Renal pelvis (tissue), 12 donors: ENCODE measurements around the gene RAB5IF. TPM values are rescaled to one million over a fixed set of nuclear protein-coding genes. Genes with fewer than 3 reads are reported as not detected.
"Not testable (repeated sequence)": the region's sequence is repeated elsewhere in the genome, so short reads cannot be mapped to it uniquely, and the experiment has no call there.

Experiments used
- DNase-seq: peaks from one replicate; pipeline ENCODE4 v3.0.0-alpha.2; 2013
- long read RNA-seq, 16 experiments: transcript quantifications; one replicate each; lab custom pipeline, GENCODE V29; 2026
- polyA plus RNA-seq, 3 donors: library from polyadenylated mRNA; unstranded; fragments of 120-200 nt; gene quantifications; one replicate each; pipeline ENCODE4 v1.2.1, GENCODE V29; 2013; ENCODE audit not compliant: insufficient read length in 3 of 3

RAB5IF gene
- polyA plus RNA-seq, result 10 to 100 TPM; 59.8 to 77.0 (median 62.9) TPM
- long read RNA-seq, donor 1, transcript RAB5IF-202 (4 exons, 1,114 nt), result major isoform, 43 of 57 reads
- long read RNA-seq, donor 1, partial matches to known transcripts, result 7 of 57 reads
- long read RNA-seq, donor 1, other reads (novel, unspliced or antisense), result 0 of 57 reads
- long read RNA-seq, donor 2, transcript RAB5IF-202 (4 exons, 1,114 nt), result major isoform, 55 of 62 reads
- long read RNA-seq, donor 2, partial matches to known transcripts, result 0 of 62 reads
- long read RNA-seq, donor 2, other reads (novel, unspliced or antisense), result 0 of 62 reads
- long read RNA-seq, donor 3, transcript RAB5IF-202 (4 exons, 1,114 nt), result major isoform, 49 of 53 reads
- long read RNA-seq, donor 3, partial matches to known transcripts, result 0 of 53 reads
- long read RNA-seq, donor 3, other reads (novel, unspliced or antisense), result 0 of 53 reads
- long read RNA-seq, donor 4, transcript RAB5IF-201 (3 exons, 896 nt), result minor isoform, 6 of 79 reads
- long read RNA-seq, donor 4, transcript RAB5IF-202 (4 exons, 1,114 nt), result major isoform, 68 of 79 reads
- long read RNA-seq, donor 4, partial matches to known transcripts, result 0 of 79 reads
- long read RNA-seq, donor 4, other reads (novel, unspliced or antisense), result 0 of 79 reads
- long read RNA-seq, donor 5, transcript RAB5IF-202 (4 exons, 1,114 nt), result major isoform, 29 of 36 reads
- long read RNA-seq, donor 5, partial matches to known transcripts, result 0 of 36 reads
- long read RNA-seq, donor 5, other reads (novel, unspliced or antisense), result 0 of 36 reads
- long read RNA-seq, donor 6, transcript RAB5IF-202 (4 exons, 1,114 nt), result major isoform, 37 of 41 reads
- long read RNA-seq, donor 6, partial matches to known transcripts, result 0 of 41 reads
- long read RNA-seq, donor 6, other reads (novel, unspliced or antisense), result 0 of 41 reads
- long read RNA-seq, donor 7, transcript RAB5IF-201 (3 exons, 896 nt), result minor isoform, 6 of 102 reads
- long read RNA-seq, donor 7, transcript RAB5IF-202 (4 exons, 1,114 nt), result major isoform, 71 of 102 reads
- long read RNA-seq, donor 7, partial matches to known transcripts, result 22 of 102 reads
- long read RNA-seq, donor 7, other reads (novel, unspliced or antisense), result 0 of 102 reads
- long read RNA-seq, donor 8, transcript RAB5IF-202 (4 exons, 1,114 nt), result major isoform, 17 of 19 reads
- long read RNA-seq, donor 8, partial matches to known transcripts, result 0 of 19 reads
- long read RNA-seq, donor 8, other reads (novel, unspliced or antisense), result 0 of 19 reads
- long read RNA-seq, donor 9, transcript RAB5IF-202 (4 exons, 1,114 nt), result major isoform, 59 of 71 reads
- long read RNA-seq, donor 9, transcript RAB5IF-201 (3 exons, 896 nt), result minor isoform, 5 of 71 reads
- long read RNA-seq, donor 9, partial matches to known transcripts, result 0 of 71 reads
- long read RNA-seq, donor 9, other reads (novel, unspliced or antisense), result 0 of 71 reads
- long read RNA-seq, donor 10, transcript RAB5IF-202 (4 exons, 1,114 nt), result major isoform, 38 of 40 reads
- long read RNA-seq, donor 10, partial matches to known transcripts, result 0 of 40 reads
- long read RNA-seq, donor 10, other reads (novel, unspliced or antisense), result 0 of 40 reads
- long read RNA-seq, donor 11, transcript RAB5IF-202 (4 exons, 1,114 nt), result major isoform, 28 of 40 reads
- long read RNA-seq, donor 11, partial matches to known transcripts, result 9 of 40 reads
- long read RNA-seq, donor 11, other reads (novel, unspliced or antisense), result 0 of 40 reads
- long read RNA-seq, donor 12, transcript RAB5IF-202 (4 exons, 1,114 nt), result major isoform, 71 of 76 reads
- long read RNA-seq, donor 12, partial matches to known transcripts, result 0 of 76 reads
- long read RNA-seq, donor 12, other reads (novel, unspliced or antisense), result 0 of 76 reads
- long read RNA-seq, donor 13, transcript RAB5IF-202 (4 exons, 1,114 nt), result major isoform, 15 of 18 reads
- long read RNA-seq, donor 13, partial matches to known transcripts, result 0 of 18 reads
- long read RNA-seq, donor 13, other reads (novel, unspliced or antisense), result 0 of 18 reads
- long read RNA-seq, donor 14, transcript RAB5IF-202 (4 exons, 1,114 nt), result major isoform, 64 of 85 reads
- long read RNA-seq, donor 14, partial matches to known transcripts, result 13 of 85 reads
- long read RNA-seq, donor 14, other reads (novel, unspliced or antisense), result 0 of 85 reads
- long read RNA-seq, donor 15, transcript RAB5IF-202 (4 exons, 1,114 nt), result major isoform, 61 of 74 reads
- long read RNA-seq, donor 15, partial matches to known transcripts, result 8 of 74 reads
- long read RNA-seq, donor 15, other reads (novel, unspliced or antisense), result 0 of 74 reads
- long read RNA-seq, donor 16, transcript RAB5IF-202 (4 exons, 1,114 nt), result major isoform, 59 of 88 reads
- long read RNA-seq, donor 16, partial matches to known transcripts, result 19 of 88 reads
- long read RNA-seq, donor 16, other reads (novel, unspliced or antisense), result 0 of 88 reads

- peak; percentile 99 for DNase-seq
Observed at GRCh38 chr20:36605399-36606157, at the start of gene RAB5IF. Gene RAB5IF, plus strand, starts transcription at chr20:36605779. Its CDS starts 173 bp downstream, at chr20:36605952.

DNA sequence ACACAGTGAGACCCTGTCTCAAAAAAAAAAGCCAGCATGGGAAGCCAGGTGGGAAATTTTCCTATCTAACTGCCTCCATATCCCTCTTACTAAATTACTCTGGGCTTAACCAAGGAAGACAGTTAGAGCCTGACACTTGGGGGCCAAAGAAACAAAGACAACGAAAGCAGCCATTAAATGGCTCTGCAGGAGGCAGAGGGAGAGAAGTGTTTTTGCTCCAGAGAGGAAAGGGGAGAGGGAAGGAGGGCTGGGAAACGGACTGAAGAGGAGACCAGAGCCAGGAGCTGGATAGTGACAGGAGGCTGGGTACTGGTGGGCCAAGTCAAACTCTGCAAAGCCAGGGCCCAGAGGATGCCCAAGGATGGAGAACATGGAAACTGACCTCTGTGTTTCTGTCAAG is 42.9 kb upstream of the RAB5IF start:
- no peak for DNase-seq

- DNase-seq, result no peak
Observed at GRCh38 chr20:36563374-36563773, 42.2 kb upstream of the RAB5IF start.

- not testable (repeated sequence) for DNase-seq
Observed at GRCh38 chr20:36564078-36564725, 41.4 kb upstream of the RAB5IF start.

DNA sequence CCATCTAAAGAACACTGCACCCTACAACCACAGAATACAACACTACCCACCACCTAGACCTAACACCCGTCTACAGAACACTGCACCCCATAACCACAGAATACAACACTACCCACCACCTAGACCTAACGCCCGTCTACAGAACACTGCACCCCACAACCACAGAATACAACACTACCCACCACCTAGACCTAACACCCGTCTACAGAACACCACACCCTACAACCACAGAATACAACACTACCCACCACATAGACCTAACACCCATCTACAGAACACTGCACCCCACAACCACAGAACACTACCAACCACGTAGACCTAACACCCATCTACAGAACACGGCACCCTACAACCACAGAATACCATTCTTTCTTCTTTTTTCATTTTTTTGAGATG is 40.9 kb upstream of the RAB5IF start:
- DNase-seq, result not testable (repeated sequence)

GRCh38 chr20:36565520-36565919 is 40.1 kb upstream of the RAB5IF start:
- no peak for DNase-seq

DNA sequence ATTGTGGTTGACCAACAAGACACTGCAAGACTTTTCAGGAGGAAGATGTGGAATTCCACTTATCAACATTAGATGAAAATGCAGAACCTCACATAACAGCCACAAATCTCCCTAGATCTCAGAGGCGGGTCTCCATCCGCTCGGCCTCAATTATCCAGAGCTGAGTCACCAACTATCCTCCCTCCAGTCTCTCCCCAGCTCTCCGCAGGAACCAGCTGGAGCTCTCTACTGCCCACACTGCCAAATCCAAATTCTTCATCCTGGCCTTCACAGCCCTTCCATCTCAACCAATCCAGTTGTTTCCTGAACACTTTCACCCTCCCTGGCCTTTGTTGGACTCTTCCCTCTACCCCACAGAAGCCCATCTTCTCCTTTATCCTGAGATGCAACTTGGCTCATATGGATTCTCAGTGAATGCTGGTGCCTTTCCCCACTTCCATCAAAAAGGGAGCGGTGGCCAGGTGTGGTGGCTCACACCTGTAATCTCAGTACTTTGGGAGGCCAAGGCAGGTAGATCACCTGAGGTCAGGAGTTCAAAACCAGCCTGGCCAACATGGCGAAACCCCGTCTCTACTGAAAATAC is 35.6 kb upstream of the RAB5IF start:
- DNase-seq, result no peak

DNA sequence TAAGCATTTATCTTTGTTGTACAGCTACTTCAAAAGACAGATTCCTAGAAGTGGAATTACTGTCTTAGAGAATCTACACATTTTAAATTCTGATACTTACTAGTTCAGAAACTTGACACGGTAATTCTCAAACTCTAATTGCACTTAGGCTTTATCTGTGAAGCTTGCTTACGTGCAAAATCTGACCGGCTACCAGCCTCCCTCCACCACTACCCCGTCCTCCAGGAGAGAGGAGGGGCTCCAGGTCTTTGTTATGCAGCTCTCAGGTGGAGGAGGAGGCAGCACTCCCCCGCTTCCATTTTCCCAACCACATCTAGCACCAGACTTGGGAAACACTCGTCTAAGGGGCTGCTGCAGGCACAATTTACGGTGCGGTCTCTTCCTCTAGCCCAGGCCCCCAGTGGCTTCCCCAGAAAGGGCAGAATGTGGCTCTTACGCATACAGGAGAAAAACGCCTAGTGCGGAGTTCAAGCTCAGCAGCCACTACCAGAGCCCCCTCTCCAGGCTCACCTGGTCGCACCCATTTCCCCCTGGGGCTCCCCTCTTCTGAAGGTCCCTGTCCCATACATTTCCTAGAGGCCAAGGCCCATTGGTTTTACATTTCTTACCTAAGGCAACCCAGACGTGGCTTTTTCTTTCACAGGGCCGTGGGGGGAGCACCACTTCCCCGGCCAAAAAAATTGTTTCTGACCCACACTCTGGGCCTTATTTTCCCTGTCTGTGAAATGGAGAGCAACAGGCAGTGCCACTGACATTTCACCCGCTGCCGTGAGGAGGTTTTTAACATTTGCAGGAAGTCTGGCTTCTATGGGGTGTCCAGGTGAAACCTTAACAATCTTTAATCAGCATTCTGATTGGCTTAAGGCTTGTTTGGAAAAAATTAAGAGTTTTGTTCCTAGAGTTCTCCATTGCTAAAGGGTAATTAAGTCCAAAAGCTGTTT is 33.7 kb upstream of the RAB5IF start:
- DNase-seq, result peak; percentile 67

GRCh38 chr20:36572701-36573102 is 32.9 kb upstream of the RAB5IF start:
- no peak for DNase-seq

DNA sequence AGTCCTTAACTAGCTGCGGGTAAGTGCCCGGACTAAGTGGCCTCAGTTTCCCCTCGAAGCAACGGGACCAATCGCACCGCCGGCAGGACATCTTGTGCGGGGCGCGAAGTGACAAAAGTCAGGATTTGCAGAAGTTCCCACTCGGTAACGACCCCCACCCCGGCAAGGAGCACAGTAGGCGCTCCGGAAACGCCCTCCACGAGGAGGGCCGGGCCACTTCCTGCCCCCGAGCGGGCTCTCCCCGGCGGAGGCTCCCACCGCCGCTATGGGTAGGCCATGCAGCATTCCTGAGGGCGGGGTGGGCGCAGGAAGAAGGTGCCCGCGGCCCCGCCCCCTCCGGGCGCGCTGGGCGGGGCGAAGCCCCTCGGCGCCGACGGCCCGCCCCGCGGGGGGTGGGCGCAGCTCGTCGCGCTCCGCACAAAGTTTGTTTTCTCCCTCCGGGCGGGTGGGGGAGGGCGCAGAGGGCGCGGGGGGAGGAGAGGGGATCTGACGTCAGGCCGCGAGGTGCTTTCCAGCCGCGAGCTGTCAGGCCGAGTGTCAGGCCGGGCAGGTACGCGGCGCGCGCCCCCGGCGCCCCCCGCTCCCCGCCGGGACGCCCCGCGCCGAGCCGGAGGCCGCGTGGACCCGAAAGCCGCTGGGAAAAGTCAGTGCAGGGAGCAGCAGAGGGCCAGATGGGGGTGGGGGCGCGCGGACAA is 32.3 kb upstream of the RAB5IF start, which contains the start of gene TGIF2:
TSS of gene TGIF2 (plus strand) at position 495 of the 695 bp plus-strand sequence. CDS start 5,178 bp downstream, outside the sequence.
- peak; percentile 95 for DNase-seq

DNA sequence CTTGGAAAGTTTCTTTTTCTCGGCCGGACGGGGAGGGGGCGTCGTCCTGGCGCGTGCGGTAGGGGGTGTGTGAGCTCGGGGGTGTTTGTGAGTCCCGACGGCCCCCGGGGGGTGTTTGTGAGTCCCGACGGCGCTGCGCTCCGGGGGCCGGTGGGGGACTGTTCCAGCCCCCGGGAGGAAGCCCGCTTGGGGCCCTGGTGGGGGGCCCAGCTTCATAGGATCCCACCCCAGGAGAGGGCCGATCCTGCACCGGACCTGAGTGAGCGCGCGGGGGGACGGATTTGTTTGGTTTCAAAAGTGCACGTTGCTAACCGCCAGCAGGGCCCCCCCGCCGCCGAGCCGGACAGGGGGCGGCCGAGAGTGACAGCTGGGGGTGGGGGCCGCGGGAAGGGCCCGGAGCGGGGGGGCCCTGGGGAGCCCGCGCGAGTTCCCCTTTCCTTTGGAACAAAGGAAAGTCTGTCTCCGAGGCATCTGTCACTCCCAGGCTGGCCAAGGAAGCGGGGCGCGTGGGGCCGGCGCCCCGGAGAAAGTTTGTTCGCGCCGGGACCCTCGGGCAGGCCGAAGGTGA is 31.7 kb upstream of the RAB5IF start:
- DNase-seq, result no peak

- peak; percentile 88 for DNase-seq
Observed at GRCh38 chr20:36574366-36575135, 31.0 kb upstream of the RAB5IF start.

- DNase-seq, result no peak
Observed at GRCh38 chr20:36576081-36576445, 29.5 kb upstream of the RAB5IF start.

DNA sequence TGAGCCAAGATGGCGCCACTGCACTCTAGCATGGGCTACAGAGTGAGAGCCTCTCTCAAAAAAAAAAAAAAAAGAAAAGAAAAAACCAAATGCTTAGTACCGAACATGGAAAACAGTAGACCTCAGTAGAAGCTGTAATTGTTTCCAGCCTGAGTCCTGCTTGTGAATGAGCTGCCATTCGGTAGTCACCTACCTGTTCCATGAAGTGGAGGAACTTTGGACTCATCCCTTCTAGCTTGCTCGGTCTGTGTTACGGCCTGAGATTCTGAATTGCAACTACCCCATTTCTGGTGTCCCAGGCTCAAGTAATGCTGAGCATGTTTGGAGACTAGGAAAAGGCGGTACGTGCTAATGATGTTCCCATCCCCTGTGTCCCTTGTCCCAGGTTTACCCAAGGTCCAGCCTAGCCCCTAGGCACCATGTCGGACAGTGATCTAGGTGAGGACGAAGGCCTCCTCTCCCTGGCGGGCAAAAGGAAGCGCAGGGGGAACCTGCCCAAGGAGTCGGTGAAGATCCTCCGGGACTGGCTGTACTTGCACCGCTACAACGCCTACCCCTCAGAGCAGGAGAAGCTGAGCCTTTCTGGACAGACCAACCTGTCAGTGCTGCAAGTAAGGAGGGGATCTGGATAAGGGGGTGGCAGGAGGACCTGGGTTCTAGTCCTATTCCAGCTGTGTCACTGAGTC is 27.1 kb upstream of the RAB5IF start:
- DNase-seq, result no peak
